Ovary (tissue), 9 donors: Measurements from ENCODE around the gene FAM53B. TPM values are rescaled to one million over a fixed set of nuclear protein-coding genes. Genes with fewer than 3 reads are reported as not detected.
A peak's percentile ranks its signal among the peaks of the same experiment; 100 is the strongest.

Experiments
- DNase-seq, 5 donors: peaks; one replicate each; pipeline ENCODE4 v3.0.0-alpha.2; 2019 to 2020
- H3K27ac ChIP-seq, 2 donors: fragments of 200-600 bp; one replicate each; pipeline versions ENCODE4 v1.5.1 to v1.8.0; 2019 to 2022
- H3K27me3 ChIP-seq: fragments of 200-600 bp; one replicate; pipeline ENCODE4 v1.8.0; 2022
- H3K36me3 ChIP-seq: fragments of 200-600 bp; sonication (generic); one replicate; pipeline ENCODE4 v1.5.1; 2019
- H3K4me1 ChIP-seq: one replicate; pipeline ENCODE4 v1.8.1; 2013; ENCODE audit warnings: mild to moderate bottlenecking, moderate library complexity; ENCODE audit not compliant: insufficient read depth
- H3K4me3 ChIP-seq: fragments of 200-600 bp; sonication (generic); one replicate; pipeline ENCODE4 v1.5.1; 2017
- H3K9me3 ChIP-seq, 2 donors: fragments of 200-600 bp in 1 of 2; sonication (generic) in 1 of 2; one replicate each; pipeline versions ENCODE4 v1.5.1 to v1.8.1; 2013 to 2019; ENCODE audit warnings: mild to moderate bottlenecking in 1 of 2, moderate library complexity in 1 of 2
- CTCF ChIP-seq, 3 donors: fragments of 450-650 bp in 2 of 3; fragments of 200-600 bp in 1 of 3; IDR thresholded peaks; one replicate each; pipeline versions ENCODE4 v1.5.1 to v1.8.0; 2016 to 2022; ENCODE audit warnings: antibody characterized with exemption in 3 of 3, mild to moderate bottlenecking in 1 of 3
- EP300 ChIP-seq: sonication (generic); formaldehyde crosslinking; IDR thresholded peaks from one replicate; pipeline ENCODE4 v1.6.1; 2017; ENCODE audit warnings: antibody characterized with exemption
- POLR2A ChIP-seq: fragments of 450-650 bp; IDR thresholded peaks from one replicate; pipeline ENCODE4 v1.6.1; 2017; ENCODE audit warnings: antibody characterized with exemption, mild to moderate bottlenecking, moderate library complexity
- WGBS, 3 donors: extraction: QIAGEN DNeasy Blood & Tissue Kit in 1 of 3; methylation state at CpG; one replicate each; pipeline versions ENCODE4 v1.1.5 to v1.1.7; 2013 to 2017; 5-methylcytosine and 5-hydroxymethylcytosine counted together
- intact Hi-C, 4 donors: fragments of 100-400 bp; cut with DNase I; formaldehyde crosslinking; loops; one replicate each; pipeline versions ENCODE4 v1.11.0 to v1.15.1; 2022 to 2023
- polyA plus RNA-seq, 2 donors: library from polyadenylated mRNA; stranded (reverse); fragments of 200-250 nt in 1 of 2; fragments of 350-450 nt in 1 of 2; fragmentation: Illumina TruSeq in 1 of 2; extraction: RNeasy Lipid Tissue Mini Kit (QIAGEN cat#74804) in 1 of 2; gene quantifications; one replicate each; pipeline ENCODE4 v1.2.3, GENCODE V29; 2013 to 2014
- total RNA-seq, 7 donors: library from RNA; depleted of rRNA in 2 of 7; stranded (reverse); fragments of >200 nt in 2 of 7; fragmentation: NEBNext Ultra II Directional in 3 of 7; extraction: Animal tissue kit (Norgen Biotek cat#: 25700) in 3 of 7; gene quantifications; one replicate each; pipeline versions ENCODE4 v1.1.0 to v1.2.4, GENCODE V29; 2016 to 2023
- donor health status: DM: no; HTN: no; CAD: no; lungs with moderate emphysema.
- donor health status: DM: no; HTN: no; CAD: no.
- donor health status: Bipolar disorder and iron deficiency.
- donor health status: DM: yes; HTN: yes; CAD: no.
- donor health status: DM: no; HTN: no; CAD: no.
- donor health status: DM: yes; HTN: yes; CAD: no.

The FAM53B gene
- total and polyA plus RNA-seq, 9 donors: 9.7 to 77.6 (median 45.5) TPM

GRCh38 chr10:124574456-124575070 is 169.6 kb downstream of the FAM53B start:
- Histone ChIP-seq H3K9me3 (no peaks in the 10 kb centered on the region), H3K4me3 (no peak overlapping the region), H3K36me3 (no peaks in the 10 kb centered on the region), H3K27ac (no peak overlapping the region), H3K27me3 (no peaks in the 10 kb centered on the region), H3K4me1 (no peaks in the 10 kb centered on the region)
- 89 to 91% (median 91%) methylated on average over 14 of the region's 14 CpGs for WGBS, 3 donors
- intact Hi-C loops: no loop called here
- TF ChIP-seq CTCF (IDR thresholded peaks at IDR 0.05): no peak
- TF ChIP-seq POLR2A: no peak
- TF ChIP-seq EP300: no peak
- DNase-seq: peak in 1 of 5 donors; percentile 15

- Histone ChIP-seq H3K27me3 (no peaks in the 10 kb centered on the region), H3K4me1 (no peaks in the 10 kb centered on the region), H3K9me3 (no peaks in the 10 kb centered on the region), H3K27ac (no peak overlapping the region), H3K36me3 (no peaks in the 10 kb centered on the region), H3K4me3 (no peak overlapping the region)
- WGBS, 3 donors: 87 to 91% (median 91%) methylated on average over 31 of the region's 31 CpGs
- TF ChIP-seq POLR2A (no peak), CTCF (IDR thresholded peaks at IDR 0.05) (no peak), EP300 (no peak)
- DNase-seq: peak in 1 of 5 donors; percentile 12
- intact Hi-C loops: no loop called here
These were observed 170.3 kb downstream of the FAM53B start for GRCh38 chr10:124573726-124574455.

GRCh38 chr10:124572751-124573150 is 171.4 kb downstream of the FAM53B start:
- H3K27me3 ChIP-seq: no peaks in the 10 kb centered on the region
- 78 to 82% (median 80%) methylated on average over 11 of the region's 11 CpGs for WGBS, 3 donors
- intact Hi-C loops: no loop called here
- TF ChIP-seq CTCF (IDR thresholded peaks at IDR 0.05) (no peak), POLR2A (no peak), EP300 (no peak)
- DNase-seq: no peak
- H3K4me3 ChIP-seq: no peak overlapping the region
- H3K36me3 ChIP-seq: no peaks in the 10 kb centered on the region
- H3K27ac ChIP-seq: no peak overlapping the region
- no peaks in the 10 kb centered on the region for H3K9me3 ChIP-seq
- no peaks in the 10 kb centered on the region for H3K4me1 ChIP-seq

- no peaks in the 10 kb centered on the region for H3K27me3 ChIP-seq
- H3K27ac ChIP-seq: no peak overlapping the region
- DNase-seq: no peak
- H3K4me1 ChIP-seq: no peaks in the 10 kb centered on the region
- H3K9me3 ChIP-seq: no peaks in the 10 kb centered on the region
- intact Hi-C loops: no loop called here
- TF ChIP-seq POLR2A (no peak), EP300 (no peak), CTCF (IDR thresholded peaks at IDR 0.05) (no peak)
- no peak overlapping the region for H3K4me3 ChIP-seq
- H3K36me3 ChIP-seq: no peaks in the 10 kb centered on the region
- 81 to 86% (median 86%) methylated on average over 9 of the region's 9 CpGs for WGBS, 3 donors
These were observed 173.5 kb downstream of the FAM53B start for GRCh38 chr10:124570646-124571045.
